Stimulated activated naive CD8-positive, alpha-beta T cell treated with anti-CD3 and anti-CD28 coated beads, Interleukin-15, Interleukin-2, amounts not matched to agents 100 U/mL and 50 U/mL, for 24 hours (primary cell): ENCODE results near the gene LCNL1.
A peak's percentile ranks its signal among the peaks of the same experiment; 100 is the strongest.

Source experiments
- ATAC-seq: fragments of 150-1000 bp; cut with Tn5 transposase; one replicate; pipeline ENCODE4 v1.10.0; 2021
- DNase-seq: peaks from one replicate; pipeline ENCODE4 v3.0.0; 2021

LCNL1 gene

DNA sequence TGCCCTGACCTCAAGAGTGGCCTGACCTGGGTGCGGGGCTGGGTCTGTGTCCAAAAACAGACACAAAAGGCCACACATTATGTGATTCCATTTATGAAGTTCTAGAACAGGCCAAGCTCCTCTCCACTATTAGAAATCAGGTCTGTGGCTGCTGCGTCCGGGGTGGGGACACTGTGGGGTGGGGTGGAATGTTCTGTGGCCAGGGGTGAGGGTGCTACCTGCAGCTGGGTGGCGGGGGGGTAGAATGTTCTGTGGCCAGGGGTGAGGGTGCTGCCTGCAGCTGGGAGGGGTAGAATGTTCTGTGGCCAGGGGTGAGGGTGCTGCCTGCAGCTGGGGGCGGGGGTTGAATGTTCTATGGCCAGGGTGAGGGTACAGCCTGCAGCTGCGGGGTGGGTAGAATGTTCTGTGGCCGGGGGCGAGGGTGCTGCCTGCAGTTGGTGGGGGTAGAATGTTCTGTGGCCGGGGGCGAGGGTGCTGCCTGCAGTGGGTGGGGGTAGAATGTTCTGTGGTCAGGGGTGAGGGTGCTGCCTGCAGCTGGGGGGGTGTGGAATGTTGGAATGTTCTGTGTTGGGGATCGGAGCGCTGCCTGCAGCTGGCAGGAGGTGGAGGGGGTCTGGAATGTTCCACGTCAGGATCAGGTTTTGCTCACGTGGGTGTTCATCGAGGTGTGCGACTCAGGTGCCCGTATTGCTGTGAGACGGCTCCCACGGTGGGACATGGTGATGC, 22.4 kb upstream of the LCNL1 start:
- DNase-seq (no peak), ATAC-seq (no peak)

DNA sequence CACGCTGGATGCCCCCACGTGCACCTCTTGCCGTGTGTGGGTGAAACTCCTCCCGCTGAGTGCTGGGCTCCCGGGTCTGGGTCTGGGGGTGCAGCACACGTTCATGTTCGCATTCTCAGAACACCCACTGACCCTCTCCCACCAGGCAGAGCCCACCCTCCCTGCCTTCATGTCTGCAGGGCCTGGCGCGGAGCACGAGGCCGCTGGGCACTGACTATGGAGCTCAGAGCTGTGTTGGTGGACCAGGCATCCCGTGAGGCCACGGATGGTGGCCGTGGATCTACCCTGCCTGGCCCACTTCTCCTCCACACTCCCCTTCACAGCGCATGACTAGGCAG, 21.9 kb upstream of the LCNL1 start:
- ATAC-seq, result no peak
- no peak for DNase-seq

DNA sequence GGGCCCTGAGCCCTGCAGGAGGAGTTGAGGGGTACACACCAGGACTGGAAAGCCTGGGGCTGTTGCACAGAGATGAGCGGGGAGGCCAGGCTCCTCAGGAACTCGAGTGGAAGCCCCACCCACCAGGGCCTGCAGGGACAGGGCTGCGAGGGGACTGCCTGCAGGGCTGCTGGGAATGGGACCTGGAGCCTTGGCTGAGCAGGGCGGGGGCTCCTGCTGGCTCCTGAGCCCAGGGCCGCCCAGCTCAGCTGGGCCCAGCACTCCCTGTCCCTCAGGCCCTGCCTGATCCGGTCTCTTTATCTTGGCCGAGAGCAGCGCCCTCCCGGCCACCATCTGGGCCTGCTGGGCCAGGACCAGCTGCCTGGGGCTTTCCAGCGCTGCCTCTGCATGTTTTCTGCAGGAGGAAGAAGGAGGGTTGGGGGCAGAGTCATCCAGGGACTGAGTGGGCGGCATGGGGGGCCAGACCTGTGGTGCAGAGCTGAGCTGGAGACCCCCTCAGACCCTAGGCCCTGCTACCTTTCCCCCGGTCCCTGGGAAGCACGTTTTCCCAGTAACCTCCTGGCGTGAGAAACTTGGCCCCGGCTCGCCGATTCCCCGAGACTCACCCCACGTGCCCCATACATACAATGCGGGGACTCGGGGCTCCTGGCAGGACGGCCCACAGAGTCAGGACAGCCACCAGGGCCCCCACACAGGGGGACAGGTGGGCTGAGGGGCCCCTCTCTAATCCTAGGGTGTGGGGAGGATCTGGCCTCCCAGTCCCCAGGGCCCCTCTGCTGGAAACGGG, 21.3 kb upstream of the LCNL1 start:
- DNase-seq, result no peak
- ATAC-seq, result no peak

DNA sequence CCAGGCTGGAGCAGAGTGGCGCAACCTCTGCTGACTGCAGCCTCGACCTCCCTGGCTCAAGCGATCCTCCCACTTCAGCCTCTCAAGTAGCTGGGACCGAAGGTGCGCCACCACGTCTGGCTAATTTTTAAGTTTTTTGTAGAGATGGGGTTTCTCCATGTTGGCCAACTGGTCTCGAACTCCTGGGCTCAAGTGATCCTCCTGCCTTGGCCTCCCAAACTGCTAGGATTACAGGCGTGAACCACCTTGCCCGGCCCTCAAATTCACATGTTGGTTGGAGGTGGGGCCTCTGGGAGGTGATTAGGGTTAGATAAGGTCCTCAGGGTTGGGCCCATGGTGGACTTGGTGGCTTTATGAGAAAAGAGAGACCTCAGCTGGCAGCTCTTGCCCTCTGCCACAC, 20.6 kb upstream of the LCNL1 start:
- no peak for ATAC-seq
- DNase-seq, result no peak

DNA sequence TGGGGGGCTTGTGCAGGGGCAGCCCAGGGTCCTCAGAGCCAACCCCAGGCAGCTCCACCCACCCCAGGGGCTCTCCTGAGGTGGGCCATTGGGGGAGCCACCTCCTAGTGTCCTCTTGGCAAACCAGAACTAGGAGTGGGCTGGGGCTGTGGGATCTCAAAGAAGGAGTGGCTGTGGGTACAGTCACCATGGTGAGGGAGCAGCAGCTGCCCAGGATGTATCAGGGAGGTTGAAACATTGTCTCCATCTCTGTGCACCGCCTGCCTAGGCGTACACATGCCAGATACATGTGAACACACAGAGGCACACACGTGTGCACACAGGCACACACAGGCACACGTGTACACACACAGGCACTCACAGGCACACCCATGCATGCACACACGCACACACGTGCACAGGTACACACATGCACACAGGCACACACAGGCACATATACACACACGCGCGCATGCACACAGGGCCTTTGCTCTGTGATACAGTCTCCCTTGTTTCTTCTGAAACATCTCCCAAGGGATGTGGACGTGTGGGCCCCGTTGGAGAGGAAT, 20.0 kb upstream of the LCNL1 start:
- no peak for DNase-seq

DNA sequence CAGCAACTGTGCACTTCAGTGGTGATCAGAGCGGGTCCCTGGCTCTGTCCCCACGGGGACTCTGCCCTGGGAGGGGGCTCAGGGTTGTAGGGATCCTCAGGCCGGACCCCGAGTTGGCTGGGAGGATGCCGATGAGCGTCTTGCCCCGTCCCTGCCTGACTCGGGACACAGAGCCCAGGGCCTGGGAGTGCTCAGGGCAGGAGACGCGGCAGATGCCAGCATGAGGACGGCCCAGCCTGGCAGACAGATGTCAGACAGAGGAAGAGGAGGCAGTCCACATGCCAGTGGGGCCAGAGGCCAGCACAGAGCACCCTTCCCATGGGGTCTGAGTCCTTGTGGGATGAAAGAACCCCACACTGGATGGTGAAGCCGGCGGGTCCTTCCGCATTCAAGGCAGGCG, 19.5 kb upstream of the LCNL1 start:
- DNase-seq (no peak), ATAC-seq (no peak)

More for the DNA sequence above, 20.0 kb upstream of the LCNL1 start:
- no peak for ATAC-seq

DNA sequence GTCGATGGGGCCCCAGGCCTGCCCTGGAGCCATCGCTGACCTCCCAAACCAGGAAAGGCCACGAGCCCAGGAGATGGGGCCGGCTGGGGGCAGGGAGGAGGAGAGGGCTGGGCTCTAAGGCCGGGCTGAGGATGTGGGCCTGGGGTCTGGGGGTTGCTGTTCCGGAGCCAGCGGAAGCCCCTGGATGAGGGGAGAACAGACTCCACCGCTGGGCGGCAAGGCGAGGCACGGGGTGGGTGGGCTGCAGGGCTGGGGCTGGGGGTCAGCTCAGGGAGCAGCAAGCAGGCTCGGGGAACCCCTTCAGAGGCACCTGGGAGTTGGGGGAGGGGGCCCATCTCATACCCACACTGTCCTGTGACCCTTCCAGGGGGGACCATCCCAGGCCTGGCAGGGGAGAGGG, 19.0 kb upstream of the LCNL1 start:
- ATAC-seq, result no peak
- DNase-seq, result no peak

DNA sequence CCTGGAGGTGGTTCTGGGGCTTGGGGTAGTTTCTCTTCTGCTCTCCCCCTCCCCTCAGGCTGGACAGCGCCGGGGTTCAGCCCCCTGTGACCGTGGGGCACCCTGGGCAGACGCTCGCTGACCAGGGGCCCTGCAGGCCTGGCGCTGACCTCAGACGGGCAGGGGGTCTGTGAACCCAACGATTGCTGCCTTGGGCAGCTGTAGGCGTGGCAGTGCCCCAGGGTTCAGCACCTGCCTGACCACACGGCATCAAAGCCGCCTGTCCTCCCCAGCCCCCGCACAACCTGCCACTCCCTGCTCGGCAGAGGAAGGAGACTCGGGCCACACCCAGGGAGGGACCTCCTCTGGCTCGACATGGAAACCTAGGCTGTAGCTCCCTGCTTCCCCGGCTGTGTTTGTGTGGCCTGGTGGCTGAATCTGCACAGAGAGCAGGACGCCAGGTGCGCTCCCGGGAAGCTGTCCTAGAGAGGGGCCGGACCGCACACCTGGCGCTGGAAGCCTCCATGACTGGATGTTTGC, 18.6 kb upstream of the LCNL1 start:
- ATAC-seq, result no peak
- no peak for DNase-seq

DNA sequence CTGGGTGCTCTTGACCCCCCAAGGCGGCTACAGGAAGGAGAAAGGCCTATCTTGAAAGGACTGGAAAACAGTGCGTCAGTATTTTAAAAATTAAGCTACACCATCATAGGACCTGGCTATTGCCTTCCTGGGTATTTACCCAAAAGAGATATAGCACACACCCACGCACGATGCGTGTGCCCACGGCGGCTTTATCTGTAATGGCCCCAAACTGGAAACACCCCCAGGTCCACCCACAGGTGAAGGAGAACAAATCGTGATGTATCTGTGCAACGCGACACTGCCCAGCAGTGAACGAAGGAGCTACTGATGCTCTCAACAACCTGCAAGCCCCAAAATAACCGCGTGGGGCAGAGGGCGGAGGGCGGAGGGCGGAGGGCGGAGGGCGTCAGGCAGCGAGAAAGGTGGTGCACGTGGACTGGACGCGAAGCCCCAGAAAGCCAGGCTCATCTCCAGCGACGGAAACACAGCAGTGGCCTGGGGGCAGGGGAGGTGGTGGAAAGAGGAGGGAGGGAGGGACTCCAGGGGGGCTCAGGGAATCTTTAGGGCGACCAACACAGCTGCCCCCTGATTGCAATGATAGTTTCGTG, 17.9 kb upstream of the LCNL1 start:
- DNase-seq, result no peak
- ATAC-seq, result no peak

DNA sequence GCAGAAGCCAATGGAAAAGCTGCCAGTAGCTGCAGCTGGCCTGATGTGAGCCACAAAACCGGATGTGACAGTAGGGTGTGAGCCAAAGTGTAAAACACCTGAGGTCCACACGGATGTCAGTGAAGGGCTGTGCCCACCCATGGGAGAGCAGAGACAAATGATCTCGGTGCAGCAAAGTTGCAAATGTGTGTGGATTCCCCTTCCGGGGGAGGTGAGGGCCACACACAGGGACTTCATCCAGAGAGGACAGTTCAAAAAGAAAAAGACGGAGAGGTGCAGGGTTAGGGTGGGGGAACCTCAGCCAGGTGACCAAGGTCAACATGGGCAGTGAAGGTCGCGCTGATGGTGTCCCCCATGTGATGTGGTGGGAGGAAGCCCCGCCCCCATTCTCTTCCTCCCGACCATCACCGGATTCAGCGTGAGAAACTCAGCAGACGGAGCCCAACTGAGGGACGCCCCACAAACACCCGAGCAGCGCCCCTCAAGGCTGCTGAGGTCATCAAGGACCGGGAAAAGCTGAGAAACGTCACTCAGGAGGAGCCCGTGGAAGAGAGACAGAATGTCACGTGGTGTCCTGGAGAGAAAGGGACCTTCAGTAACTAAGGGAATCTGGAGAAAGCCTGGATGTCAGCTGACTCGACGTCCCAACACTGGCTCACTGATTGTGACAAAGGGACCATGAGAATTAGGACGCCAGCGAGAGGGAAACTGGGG, 16.9 kb upstream of the LCNL1 start:
- ATAC-seq (no peak), DNase-seq (no peak)

DNA sequence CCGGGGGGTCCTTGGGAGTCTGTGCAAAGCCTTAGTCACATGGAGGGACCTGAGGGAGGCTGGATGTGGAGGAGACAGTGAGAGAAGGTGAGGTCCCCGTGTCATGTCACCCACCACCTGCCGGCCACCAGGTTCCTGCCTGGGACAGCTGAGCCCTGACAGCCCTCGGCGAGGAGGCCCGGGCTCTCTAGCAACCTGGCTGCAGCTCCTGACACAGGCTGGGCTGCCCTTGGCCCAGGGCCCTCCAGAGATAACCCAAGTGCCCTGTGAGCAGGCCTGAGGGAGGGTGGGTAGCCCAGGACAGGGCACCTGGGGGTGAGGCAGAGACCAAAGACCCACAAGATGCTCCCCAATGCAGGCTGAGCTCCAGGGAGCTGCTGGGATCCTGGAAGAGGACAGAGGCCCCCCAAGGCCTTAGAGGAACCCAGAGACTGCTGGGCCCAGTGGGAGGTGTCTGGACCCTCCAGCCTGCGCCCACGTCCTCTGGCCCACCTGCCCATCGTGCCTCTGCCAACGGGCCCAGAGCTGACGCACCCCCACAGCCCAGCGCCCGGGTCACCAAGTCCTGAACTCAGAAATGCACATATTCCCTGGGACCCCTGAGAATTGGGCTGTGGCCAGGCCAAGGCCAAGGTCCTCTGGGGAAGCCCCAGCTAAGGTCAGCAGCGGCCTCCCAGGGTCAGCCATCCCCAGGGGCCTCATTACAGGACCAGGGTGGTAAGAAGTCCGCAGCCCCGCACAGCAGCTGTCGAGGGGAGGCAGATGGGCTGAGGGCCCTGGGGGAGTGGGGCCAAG, 14.3 kb upstream of the LCNL1 start:
- no peak for DNase-seq
- ATAC-seq, result no peak

DNA sequence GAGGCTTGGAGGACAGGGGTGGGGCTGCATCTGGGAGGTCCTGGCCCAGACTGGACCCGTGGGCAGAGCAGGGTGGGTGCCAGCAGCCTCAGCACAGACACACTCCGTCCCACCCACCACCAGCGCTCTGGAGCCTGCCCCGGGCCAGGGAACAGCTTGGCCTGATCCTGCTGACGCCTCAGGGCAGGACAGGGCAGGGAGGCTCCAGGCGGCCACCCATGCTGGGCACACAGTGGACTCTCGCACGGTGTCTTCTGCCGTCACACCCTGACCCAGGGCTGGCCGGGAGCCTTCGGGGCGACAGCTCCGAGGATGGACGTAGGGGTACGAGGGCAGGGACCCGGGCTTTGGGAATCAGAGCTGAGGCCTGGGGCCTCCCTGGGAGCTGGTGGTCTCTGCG, 13.6 kb upstream of the LCNL1 start:
- no peak for DNase-seq
- ATAC-seq, result no peak

DNA sequence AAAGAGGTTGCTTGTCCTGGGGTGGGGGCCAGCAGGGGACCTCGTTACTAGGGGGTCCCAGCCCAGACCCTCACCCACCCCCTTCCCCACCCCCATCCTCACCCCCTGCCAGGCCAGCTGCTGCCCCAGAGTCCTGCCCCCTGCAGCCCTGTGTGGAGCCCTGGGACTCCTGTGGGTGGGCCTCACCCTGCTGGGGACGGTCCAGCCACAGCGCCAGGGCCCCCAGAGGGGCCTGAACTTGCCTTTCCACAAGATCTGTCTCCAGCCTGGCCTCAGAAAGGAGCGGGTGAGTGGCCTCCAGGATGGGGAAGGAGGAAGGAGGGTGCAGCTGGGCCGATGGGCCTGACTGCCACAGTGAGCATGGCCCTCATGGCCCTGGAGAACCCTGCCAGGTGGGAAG, 13.0 kb upstream of the LCNL1 start:
- DNase-seq (no peak), ATAC-seq (no peak)

DNA sequence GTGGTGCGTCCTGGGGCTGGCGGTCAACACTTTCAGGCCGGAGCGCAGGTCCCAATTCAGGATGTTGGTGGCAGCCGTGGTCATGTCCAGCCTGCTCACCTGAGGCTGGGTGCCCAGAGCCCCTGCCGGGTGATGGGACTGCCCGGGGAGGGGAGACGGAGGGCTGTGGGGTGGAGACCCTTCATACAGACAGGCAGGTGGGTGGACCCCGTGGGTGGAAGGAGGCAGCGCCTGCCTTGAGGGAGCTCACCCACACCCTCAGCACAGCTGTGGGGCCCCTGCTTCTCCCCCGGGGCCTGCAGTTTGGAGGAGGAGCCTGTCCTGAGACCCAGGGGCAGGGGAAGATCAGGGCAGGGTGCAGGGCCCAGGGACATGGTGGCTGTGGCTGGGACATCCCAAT, 12.4 kb upstream of the LCNL1 start:
- no peak for ATAC-seq

DNA sequence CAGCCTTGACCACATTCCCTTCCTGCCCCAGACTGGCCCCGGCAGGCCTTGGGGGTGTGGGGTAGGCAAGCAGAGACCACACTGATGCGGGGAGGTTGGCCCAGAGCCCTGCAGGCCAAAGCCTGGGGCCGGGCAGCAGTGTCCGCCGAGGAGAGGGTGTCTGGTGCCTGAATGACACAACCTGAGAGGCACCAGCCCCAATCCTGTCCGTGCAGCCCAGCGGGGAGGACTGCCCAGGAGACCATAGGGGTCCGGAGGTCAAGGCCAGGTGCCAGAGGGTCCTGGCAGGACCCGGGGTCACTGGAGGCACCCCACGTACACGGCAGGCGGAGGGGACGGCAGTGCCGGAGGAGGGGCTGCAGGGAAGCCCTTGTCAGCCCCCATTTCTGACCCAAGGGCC, 11.0 kb upstream of the LCNL1 start:
- ATAC-seq (no peak), DNase-seq (no peak)

More for the DNA sequence above, 12.4 kb upstream of the LCNL1 start:
- no peak for DNase-seq

DNA sequence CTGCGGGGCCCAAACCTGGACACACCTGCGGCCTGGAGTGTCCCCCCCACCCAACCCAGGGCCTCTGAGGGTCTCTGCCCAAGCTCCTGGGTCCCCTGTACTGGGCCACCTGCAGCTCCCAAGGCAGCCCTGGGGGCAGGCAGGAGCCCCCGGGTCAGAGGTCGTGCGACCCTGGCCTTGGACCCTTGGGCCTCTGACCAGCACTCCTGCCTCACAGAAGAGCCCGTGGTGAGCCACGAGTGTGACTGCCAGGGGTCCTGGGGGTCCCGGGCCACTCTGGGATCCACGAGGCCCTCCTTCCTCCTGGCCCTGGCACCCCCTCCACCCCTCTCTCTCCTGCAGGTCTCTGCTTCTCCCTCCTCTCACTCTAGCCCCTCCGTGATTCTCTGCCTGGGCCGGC, 10.5 kb upstream of the LCNL1 start:
- DNase-seq (no peak), ATAC-seq (no peak)

DNA sequence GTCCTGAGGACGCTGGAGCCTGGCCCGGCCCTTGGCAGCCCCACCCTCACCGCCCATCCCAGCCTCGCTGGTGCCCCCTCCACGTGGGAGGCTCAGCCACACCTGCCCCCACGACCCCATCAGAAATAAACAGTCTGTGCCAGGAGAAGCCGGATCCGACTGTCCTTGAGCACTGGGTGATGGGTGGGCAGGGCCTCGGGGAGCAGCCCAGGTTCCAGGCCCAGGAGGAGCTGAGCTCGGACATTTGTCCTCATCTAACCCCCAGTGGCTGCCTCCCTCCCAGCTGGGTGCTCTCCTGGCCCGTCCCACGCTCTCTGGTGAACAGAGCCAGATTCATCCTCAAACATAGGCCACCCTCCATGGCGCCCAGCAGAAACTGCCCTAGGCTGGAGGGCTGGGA, 10.1 kb upstream of the LCNL1 start:
- ATAC-seq (no peak), DNase-seq (no peak)

DNA sequence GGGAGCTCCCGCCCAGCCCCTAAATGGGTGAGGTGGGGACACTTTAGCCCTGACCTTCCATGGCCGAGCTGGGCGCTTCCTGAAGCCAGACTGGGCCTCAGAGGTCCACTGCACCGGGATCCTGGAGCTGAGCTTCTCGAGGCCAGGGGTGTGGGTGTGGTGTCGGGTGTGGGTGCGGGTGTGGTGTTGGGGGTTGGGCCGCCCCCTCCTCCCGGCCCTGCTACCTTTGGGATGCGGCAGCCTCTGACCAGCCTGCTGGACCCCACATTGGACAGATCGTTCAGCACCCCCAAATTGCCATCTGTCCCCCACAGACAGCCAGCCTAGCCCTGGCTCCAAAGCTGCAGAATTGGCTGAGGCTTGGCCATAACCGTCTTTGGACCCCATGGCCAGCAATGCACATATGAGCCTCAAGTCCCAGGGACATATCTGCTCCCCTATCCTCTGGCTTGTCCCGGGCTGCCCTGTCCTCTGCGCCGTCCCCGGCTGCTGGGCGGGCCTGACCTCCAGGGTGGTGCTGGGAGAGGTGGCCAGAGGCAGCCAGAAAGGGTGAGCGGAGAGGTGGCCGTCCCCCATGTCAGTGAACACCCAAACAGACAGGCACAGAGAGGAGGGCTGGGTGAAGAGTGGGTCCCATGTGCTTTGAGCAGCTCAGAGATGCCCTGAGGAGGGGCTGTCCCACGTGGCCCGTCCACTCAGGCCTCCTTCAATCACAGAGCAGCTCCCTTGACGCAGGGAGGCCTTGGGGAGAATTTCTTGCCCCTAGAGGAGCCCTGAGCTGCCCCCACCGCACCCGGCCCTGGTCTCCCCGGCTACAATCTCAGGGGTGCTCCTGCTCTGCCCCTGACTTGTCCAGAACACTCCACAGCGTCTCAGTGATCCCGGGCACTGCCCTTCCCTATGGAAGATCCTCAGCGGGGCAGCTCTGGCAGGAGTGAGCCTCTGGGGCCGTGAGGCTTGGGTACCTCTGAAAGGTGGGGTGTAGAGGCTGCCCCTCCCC, 8.9 kb upstream of the LCNL1 start:
- DNase-seq, result no peak
- ATAC-seq, result no peak

DNA sequence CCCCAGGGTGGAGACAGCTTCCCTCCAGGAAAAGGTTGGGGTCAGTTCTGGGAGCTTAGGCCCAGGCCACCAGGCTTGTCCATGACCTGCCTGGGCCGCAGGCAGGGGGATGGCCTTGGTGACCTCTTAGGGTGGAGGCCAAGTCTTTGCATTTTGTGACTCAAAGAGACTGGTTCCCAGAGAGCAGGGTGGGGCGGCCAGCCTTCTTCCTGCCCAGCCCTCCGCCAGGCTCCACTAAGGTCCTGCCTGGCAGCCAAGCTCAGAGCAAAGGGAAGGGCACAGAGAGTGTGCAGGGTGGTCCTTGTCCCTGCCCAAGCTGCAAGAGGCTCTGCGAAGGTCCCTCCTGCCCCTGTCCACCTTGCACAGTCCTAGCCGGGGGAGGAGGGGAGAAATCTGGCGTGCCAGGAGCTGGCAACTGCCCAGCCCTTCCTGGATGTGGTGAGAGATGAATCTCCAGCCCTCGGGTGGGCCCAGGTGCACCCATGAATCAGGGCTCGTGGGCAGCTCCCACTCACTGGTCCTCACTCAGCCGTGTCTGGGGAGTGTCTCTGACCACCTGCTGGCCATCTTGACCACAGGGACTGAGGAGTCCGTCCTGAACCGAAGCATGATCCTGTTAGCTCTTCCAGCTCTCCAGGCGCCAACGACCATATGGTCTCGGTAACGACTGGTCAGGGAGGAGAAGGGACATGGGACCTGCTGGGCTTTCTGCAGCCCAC, 7.8 kb upstream of the LCNL1 start:
- DNase-seq (no peak), ATAC-seq (no peak)

DNA sequence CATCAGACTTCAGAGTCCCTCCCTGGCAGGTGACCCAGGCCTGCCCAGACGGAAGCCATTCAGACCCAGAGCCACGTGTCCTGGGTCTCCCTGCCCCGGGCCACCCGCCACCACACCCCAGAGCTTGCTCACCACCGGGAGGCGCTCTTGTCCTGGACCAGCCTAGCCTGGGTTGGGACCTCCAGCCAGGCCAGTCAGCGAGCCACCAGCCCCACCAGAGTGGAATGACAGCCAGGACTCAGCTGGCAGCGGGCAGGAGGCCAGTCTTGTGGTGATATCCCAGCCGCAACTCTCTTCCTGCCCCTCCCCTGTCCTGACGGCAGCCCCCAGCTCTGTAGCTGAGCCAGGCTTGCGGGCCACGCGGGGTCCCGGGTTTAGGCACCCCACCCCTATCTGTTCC, 7.1 kb upstream of the LCNL1 start:
- DNase-seq (peak; percentile 64), ATAC-seq (no peak)
